Upper lobe of right lung (tissue), 1 donor: ENCODE results near the gene TUBE1. TPM values are rescaled to one million over a fixed set of nuclear protein-coding genes. Genes with fewer than 3 reads are reported as not detected.

Experiments used
- ATAC-seq: fragments of 200-7000 bp; cut with Tn5 transposase; one replicate; pipeline ENCODE4 v1.9.1; 2020; ENCODE audit warnings: mild to moderate bottlenecking, moderate library complexity
- DNase-seq: peaks from one replicate; pipeline ENCODE4 v3.0.0-alpha.2; 2020
- H3K27ac ChIP-seq: fragments of 200-600 bp; one replicate; pipeline ENCODE4 v1.8.0; 2022
- H3K27me3 ChIP-seq: fragments of 200-600 bp; one replicate; pipeline ENCODE4 v1.8.0; 2022; ENCODE audit warnings: mild to moderate bottlenecking
- H3K36me3 ChIP-seq: fragments of 200-600 bp; one replicate; pipeline ENCODE4 v1.8.0; 2022
- H3K4me1 ChIP-seq: fragments of 200-600 bp; one replicate; pipeline ENCODE4 v1.8.0; 2022
- H3K4me3 ChIP-seq: fragments of 200-600 bp; one replicate; pipeline ENCODE4 v1.8.0; 2022; ENCODE audit warnings: mild to moderate bottlenecking
- H3K9me3 ChIP-seq: fragments of 200-600 bp; one replicate; pipeline ENCODE4 v1.8.0; 2022
- intact Hi-C: fragments of 100-400 bp; cut with DNase I; formaldehyde crosslinking; loops from one replicate; pipeline ENCODE4 v1.11.0; 2022
- long read RNA-seq: library from polyadenylated mRNA; unstranded; transcript quantifications from one replicate; pipeline ENCODE4 v2.0.0, GENCODE V29; 2021
- total RNA-seq: library from RNA; stranded (reverse); fragmentation: NEBNext Ultra II Directional; extraction: Animal tissue kit (Norgen Biotek cat#: 25700); gene quantifications from one replicate; pipeline ENCODE4 v1.2.1, GENCODE V29; 2021
- TF ChIP-seq, protein P1 (sequence below): fragments of 200-600 bp; IDR thresholded peaks from one replicate; pipeline ENCODE4 v1.8.0; 2022; ENCODE audit warnings: antibody characterized with exemption
- donor health status: DM: no; HTN: yes; CAD: no; lungs with severe emphysema.

The TUBE1 gene, protein sequence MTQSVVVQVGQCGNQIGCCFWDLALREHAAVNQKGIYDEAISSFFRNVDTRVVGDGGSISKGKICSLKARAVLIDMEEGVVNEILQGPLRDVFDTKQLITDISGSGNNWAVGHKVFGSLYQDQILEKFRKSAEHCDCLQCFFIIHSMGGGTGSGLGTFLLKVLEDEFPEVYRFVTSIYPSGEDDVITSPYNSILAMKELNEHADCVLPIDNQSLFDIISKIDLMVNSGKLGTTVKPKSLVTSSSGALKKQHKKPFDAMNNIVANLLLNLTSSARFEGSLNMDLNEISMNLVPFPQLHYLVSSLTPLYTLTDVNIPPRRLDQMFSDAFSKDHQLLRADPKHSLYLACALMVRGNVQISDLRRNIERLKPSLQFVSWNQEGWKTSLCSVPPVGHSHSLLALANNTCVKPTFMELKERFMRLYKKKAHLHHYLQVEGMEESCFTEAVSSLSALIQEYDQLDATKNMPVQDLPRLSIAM
- 18.4 TPM for total RNA-seq
- long read RNA-seq, transcript TUBE1-202 (12 exons, 2,142 nt), result major isoform, 13 of 27 reads
- long read RNA-seq, partial matches to known transcripts, result 1 of 27 reads
- long read RNA-seq, other reads (novel, unspliced or antisense), result 10 of 27 reads

DNA sequence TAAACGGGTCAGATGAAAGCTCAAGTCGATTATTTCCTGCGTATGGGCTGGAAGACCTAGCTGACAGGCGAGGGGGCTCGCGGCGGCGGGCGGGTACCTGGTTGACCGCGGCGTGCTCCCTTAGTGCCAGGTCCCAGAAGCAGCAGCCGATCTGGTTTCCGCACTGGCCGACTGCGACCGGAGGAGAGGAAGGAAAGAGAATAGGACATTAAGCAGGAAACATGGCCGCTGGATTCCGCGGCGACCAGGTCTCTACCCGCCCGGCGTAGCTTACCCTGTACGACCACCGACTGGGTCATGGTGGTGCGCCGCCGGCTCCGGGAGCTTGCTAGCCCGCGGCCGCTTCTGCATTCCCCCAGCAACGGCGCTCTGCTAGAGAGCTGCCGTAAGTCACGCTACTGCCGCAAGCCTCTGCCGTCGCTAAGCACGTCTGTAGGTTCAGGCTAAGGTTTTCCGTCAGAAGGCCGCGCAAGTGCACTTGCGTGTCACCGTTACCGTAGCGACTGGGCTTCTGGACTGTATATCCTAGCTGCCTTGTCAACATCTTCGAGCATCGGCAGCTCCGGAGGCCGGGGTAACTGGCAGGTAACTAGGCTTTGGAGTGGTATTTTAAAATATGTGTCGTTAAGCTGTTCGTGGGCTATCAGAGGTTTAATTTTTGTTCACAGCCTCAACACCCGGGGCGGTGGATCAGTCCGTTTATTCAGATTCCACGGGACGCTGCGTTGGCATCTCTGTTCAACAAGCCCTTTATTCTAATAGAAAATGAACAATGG is at the start of gene TUBE1, which contains the start of gene FAM229B:
Gene TUBE1 (minus strand): TSS at position 347 of the 776 bp plus-strand sequence. CDS start 48 bp downstream, at position 299.
Gene FAM229B (plus strand): TSS at position 456 of the 776 bp plus-strand sequence. CDS start 11,693 bp downstream, outside the sequence.
- intact Hi-C loops, result no loop called here
- no peaks in the 10 kb centered on the region for H3K27me3 ChIP-seq
- H3K9me3 ChIP-seq, result no peaks in the 10 kb centered on the region
- peak within 1 kb of the TSS; percentile 83 for H3K4me3 ChIP-seq
- peak; percentile 94 for DNase-seq
- peaks cover 11% of the 10 kb centered on the region for H3K36me3 ChIP-seq
- peak; percentile 100 for ATAC-seq
- peak within 1 kb of the TSS; percentile 90 for H3K27ac ChIP-seq
- TF ChIP-seq, protein P1, sequence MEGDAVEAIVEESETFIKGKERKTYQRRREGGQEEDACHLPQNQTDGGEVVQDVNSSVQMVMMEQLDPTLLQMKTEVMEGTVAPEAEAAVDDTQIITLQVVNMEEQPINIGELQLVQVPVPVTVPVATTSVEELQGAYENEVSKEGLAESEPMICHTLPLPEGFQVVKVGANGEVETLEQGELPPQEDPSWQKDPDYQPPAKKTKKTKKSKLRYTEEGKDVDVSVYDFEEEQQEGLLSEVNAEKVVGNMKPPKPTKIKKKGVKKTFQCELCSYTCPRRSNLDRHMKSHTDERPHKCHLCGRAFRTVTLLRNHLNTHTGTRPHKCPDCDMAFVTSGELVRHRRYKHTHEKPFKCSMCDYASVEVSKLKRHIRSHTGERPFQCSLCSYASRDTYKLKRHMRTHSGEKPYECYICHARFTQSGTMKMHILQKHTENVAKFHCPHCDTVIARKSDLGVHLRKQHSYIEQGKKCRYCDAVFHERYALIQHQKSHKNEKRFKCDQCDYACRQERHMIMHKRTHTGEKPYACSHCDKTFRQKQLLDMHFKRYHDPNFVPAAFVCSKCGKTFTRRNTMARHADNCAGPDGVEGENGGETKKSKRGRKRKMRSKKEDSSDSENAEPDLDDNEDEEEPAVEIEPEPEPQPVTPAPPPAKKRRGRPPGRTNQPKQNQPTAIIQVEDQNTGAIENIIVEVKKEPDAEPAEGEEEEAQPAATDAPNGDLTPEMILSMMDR, result peak; percentile 13
- peaks cover 3% of the 10 kb centered on the region for H3K4me1 ChIP-seq

DNA sequence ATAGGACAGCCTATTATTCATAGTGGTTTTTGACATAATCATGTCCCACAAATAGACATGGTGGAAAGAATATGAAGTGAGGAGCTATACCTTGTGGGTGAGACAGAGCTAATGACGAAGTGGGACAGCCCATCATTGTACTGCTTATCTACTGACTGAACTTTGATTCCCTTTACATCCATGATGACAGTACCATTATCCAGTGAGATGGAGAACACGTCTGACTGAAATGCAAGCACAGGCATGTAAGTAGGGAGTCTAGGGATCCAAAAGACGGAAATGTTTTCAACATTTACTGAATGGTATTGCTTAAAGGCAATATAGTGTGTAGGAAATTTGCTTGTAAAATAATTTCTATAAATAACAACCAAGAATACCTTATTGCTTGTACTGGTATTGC is 43.6 kb upstream of the TUBE1 start:
- TF ChIP-seq, protein P1, result no peak
- H3K4me1 ChIP-seq, result no peaks in the 10 kb centered on the region
- H3K4me3 ChIP-seq, result no peak overlapping the region
- DNase-seq (no peak), ATAC-seq (no peak)
- H3K27me3 ChIP-seq, result no peaks in the 10 kb centered on the region
- H3K36me3 ChIP-seq, result peaks cover 86% of the 10 kb centered on the region
- no peak overlapping the region for H3K27ac ChIP-seq
- intact Hi-C loops, result no loop called here
- H3K9me3 ChIP-seq, result no peaks in the 10 kb centered on the region

DNA sequence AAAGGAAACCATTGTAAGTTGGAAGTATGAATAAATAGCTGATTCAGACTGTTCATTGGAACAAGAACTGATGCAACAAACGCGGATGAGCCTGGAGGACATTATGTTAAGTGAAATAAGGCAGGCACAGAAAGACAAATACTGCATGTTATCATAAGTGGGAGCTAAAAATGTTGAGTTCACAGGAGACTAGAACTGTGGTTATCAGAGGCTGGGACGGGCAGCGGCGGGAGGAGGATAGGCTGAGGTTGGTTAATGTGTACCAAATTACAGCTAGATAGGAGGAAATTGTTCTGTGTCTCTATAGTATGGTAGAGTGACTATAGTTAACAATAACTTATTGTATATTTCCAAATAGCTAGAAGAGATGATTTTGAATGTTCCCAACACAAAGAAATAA is 40.9 kb upstream of the TUBE1 start:
- Histone ChIP-seq H3K27ac (no peak overlapping the region), H3K9me3 (no peaks in the 10 kb centered on the region), H3K4me3 (no peak overlapping the region), H3K27me3 (no peaks in the 10 kb centered on the region), H3K4me1 (no peaks in the 10 kb centered on the region), H3K36me3 (peaks cover 77% of the 10 kb centered on the region)
- intact Hi-C loops, result no loop called here
- TF ChIP-seq, protein P1, result no peak
- DNase-seq, result no peak
- ATAC-seq, result no peak

DNA sequence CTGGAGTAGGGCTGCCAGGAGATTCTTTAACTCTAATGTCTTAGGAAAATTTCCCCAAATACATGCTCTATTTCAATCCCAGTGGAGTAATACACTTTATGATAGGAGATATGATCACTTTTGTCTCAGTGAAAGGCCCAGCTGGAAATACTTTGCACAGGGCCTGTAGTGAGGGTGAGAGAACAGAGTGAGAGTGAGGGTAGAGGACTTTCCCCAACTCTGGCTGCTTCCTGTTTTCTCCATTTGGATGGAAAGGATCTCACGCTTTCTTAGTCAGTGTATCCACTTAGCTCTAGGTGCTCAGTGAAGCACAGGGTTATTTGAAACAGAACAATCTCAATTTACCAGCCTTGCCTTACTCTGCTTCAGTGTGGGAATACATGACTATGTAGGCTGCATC is 36.7 kb upstream of the TUBE1 start:
- no peaks in the 10 kb centered on the region for H3K4me1 ChIP-seq
- H3K27me3 ChIP-seq, result no peaks in the 10 kb centered on the region
- TF ChIP-seq, protein P1, result no peak
- no peak overlapping the region for H3K27ac ChIP-seq
- H3K36me3 ChIP-seq, result peaks cover 76% of the 10 kb centered on the region
- no peak overlapping the region for H3K4me3 ChIP-seq
- ATAC-seq, result no peak
- intact Hi-C loops, result no loop called here
- H3K9me3 ChIP-seq, result no peaks in the 10 kb centered on the region
- no peak for DNase-seq

DNA sequence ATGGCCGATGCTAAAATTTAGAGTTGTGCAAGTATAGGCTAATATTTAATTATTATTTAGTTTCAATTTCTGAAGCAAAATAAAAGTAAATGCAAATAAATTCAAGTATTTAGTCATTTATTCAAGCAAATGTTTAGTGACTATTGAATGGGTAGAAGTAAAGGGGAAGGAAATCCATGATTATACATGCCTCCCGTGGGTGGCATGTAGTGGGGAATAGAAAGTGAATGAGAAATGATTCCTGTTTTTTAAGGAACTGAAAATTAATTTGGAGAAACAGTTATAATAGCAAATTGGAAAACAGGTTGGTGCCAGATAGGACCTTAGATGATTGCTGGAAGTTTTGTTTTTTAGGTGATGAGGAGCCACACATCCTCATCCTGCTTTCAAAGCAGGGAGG is 35.5 kb upstream of the TUBE1 start:
- Histone ChIP-seq H3K27me3 (no peaks in the 10 kb centered on the region), H3K36me3 (peaks cover 72% of the 10 kb centered on the region), H3K27ac (no peak overlapping the region), H3K4me1 (no peaks in the 10 kb centered on the region), H3K9me3 (no peaks in the 10 kb centered on the region), H3K4me3 (no peak overlapping the region)
- ATAC-seq, result peak; percentile 65
- TF ChIP-seq, protein P1, result no peak
- intact Hi-C loops, result no loop called here
- DNase-seq, result no peak
